ENCODE results near the gene PCDHA1. TPM values are rescaled to one million over a fixed set of nuclear protein-coding genes. Genes with fewer than 3 reads are reported as not detected.

The PCDHA1 gene
- total RNA-seq, 1 experiment from 2014 or later: not detected

DNA sequence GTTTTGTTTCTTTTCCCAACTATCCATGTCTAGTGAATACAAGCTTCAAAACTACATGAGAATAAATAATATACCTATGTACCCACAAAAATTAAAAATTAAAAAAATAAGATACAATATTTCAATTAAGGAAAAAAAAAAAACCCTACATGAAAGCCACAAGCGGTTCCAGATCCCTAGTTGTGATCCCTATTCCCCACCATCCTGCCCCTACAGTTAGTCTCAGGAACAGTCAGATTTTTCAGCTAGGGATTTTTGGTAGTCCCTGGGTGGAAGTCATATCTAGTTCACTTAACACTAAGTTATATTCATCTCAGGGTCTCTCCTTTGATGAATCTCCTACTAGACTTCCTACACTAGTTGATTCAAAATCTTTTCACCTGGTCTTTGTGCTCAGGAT, 246.7 kb downstream of the PCDHA1 start:
- ChIA-PET CTCF (interaction anchor here (0.6 kb wide), 1 partner anchor 177 kb away, joined by 3 read pairs; the partner anchor contains the start of gene PCDHA10), POLR2A (no interaction called here)
- intact Hi-C loops (cut with micrococcal nuclease; ENCODE audit: unreplicated experiment): no loop called here
- TF ChIP-seq CTCF (IDR thresholded peaks at IDR 0.05; ENCODE audit: insufficient read depth in 1 of 2, low read depth in 1 of 2, low read length in 1 of 2, severe bottlenecking in 1 of 2, unreplicated experiment in 1 of 2): no peak
- no peaks in the 10 kb centered on the region for H3K9me3 Mint-ChIP-seq (ENCODE audit: unreplicated experiment)
- Histone ChIP-seq H3K4me1 (no peaks in the 10 kb centered on the region), H3K36me3 (ENCODE audit: control insufficient read depth, insufficient read depth, low read length) (no peaks in the 10 kb centered on the region), H3K9me3 (no peaks in the 10 kb centered on the region), H3K4me3 (ENCODE audit: low read depth, low read length) (no peak overlapping the region), H3K27me3 (replicated peaks; ENCODE audit: control insufficient read depth, insufficient read depth, low read length) (no peaks in the 10 kb centered on the region)
- no peak overlapping the region for H3K27ac Mint-ChIP-seq (ENCODE audit: unreplicated experiment)
- H3K36me3 Mint-ChIP-seq (ENCODE audit: insufficient read depth, unreplicated experiment): no peaks in the 10 kb centered on the region
- no peak for DNase-seq
- H3K4me1 Mint-ChIP-seq (ENCODE audit: low read depth, unreplicated experiment): no peaks in the 10 kb centered on the region
- H3K4me3 Mint-ChIP-seq (ENCODE audit: unreplicated experiment): no peak overlapping the region
- no TSS peak for BruUV-seq (replicated peaks)
- no peaks in the 10 kb centered on the region for H3K27me3 Mint-ChIP-seq (ENCODE audit: insufficient read depth, unreplicated experiment)

DNA sequence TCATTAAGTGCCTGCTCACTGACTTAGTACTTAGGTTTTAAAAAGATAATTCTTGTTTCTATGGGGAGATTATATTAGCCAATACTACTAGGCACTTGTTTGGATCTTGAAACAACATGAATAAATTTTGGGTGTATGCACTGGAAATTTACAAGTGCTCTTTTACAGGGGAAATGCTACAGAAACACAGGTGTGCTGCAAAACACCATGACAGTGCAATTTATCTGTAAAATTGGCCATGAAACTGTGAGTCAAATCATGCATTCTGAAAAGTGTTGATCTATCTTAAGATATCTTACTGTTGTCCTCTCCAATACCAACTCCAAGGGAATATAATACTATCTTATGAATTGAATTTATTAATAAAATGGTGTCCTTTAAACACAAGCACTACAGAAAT, 253.1 kb downstream of the PCDHA1 start:
- Mint-ChIP-seq H3K27ac (ENCODE audit: unreplicated experiment) (no peak overlapping the region), H3K4me3 (ENCODE audit: unreplicated experiment) (no peak overlapping the region), H3K36me3 (ENCODE audit: insufficient read depth, unreplicated experiment) (no peaks in the 10 kb centered on the region), H3K27me3 (ENCODE audit: insufficient read depth, unreplicated experiment) (no peaks in the 10 kb centered on the region), H3K4me1 (ENCODE audit: low read depth, unreplicated experiment) (no peaks in the 10 kb centered on the region), H3K9me3 (ENCODE audit: unreplicated experiment) (no peaks in the 10 kb centered on the region)
- Histone ChIP-seq H3K27me3 (replicated peaks; ENCODE audit: control insufficient read depth, insufficient read depth, low read length) (no peaks in the 10 kb centered on the region), H3K9me3 (peaks cover 5% of the 10 kb centered on the region; the same call in 1 of the 2 replicates), H3K4me1 (no peaks in the 10 kb centered on the region), H3K4me3 (ENCODE audit: low read depth, low read length) (no peak overlapping the region), H3K36me3 (ENCODE audit: control insufficient read depth, insufficient read depth, low read length) (no peaks in the 10 kb centered on the region)
- ChIA-PET POLR2A (no interaction called here), CTCF (no interaction called here)
- no TSS peak for BruUV-seq (replicated peaks)
- DNase-seq: no peak
- TF ChIP-seq CTCF (IDR thresholded peaks at IDR 0.05; ENCODE audit: insufficient read depth in 1 of 2, low read depth in 1 of 2, low read length in 1 of 2, severe bottlenecking in 1 of 2, unreplicated experiment in 1 of 2): no peak
- intact Hi-C loops (cut with micrococcal nuclease; ENCODE audit: unreplicated experiment): no loop called here

DNA sequence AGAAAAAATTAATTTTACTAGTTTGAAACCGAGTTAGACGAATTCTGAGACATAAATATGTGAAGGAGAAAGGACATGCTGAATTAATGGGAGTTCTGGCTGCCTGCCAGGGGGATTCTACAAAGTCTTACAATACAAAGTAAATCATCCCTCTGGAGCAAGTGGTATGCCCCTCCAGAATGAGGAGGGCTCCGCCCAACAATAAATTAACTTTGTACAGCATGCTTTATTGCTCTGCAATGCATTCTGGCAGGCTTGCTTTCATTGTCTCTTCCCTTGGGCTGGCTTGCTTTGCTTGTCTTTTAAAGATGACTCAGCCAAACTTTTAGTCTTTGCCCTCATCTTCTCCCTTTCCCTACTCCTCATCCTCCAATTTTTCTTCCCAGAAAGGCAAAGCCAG, 253.6 kb downstream of the PCDHA1 start:
- DNase-seq: no peak

More for the DNA sequence above, 253.6 kb downstream of the PCDHA1 start:
- ChIA-PET CTCF (no interaction called here), POLR2A (no interaction called here)
- Mint-ChIP-seq H3K27me3 (ENCODE audit: insufficient read depth, unreplicated experiment) (no peaks in the 10 kb centered on the region), H3K27ac (ENCODE audit: unreplicated experiment) (no peak overlapping the region), H3K9me3 (ENCODE audit: unreplicated experiment) (no peaks in the 10 kb centered on the region), H3K4me3 (ENCODE audit: unreplicated experiment) (no peak overlapping the region), H3K4me1 (ENCODE audit: low read depth, unreplicated experiment) (no peaks in the 10 kb centered on the region), H3K36me3 (ENCODE audit: insufficient read depth, unreplicated experiment) (no peaks in the 10 kb centered on the region)
- BruUV-seq (replicated peaks): no TSS peak
- Histone ChIP-seq H3K4me3 (ENCODE audit: low read depth, low read length) (no peak overlapping the region), H3K9me3 (peaks cover 5% of the 10 kb centered on the region; the same call in 1 of the 2 replicates), H3K4me1 (no peaks in the 10 kb centered on the region), H3K36me3 (ENCODE audit: control insufficient read depth, insufficient read depth, low read length) (no peaks in the 10 kb centered on the region), H3K27me3 (replicated peaks; ENCODE audit: control insufficient read depth, insufficient read depth, low read length) (no peaks in the 10 kb centered on the region)
- TF ChIP-seq CTCF (IDR thresholded peaks at IDR 0.05; ENCODE audit: insufficient read depth in 1 of 2, low read depth in 1 of 2, low read length in 1 of 2, severe bottlenecking in 1 of 2, unreplicated experiment in 1 of 2): no peak
- intact Hi-C loops (cut with micrococcal nuclease; ENCODE audit: unreplicated experiment): no loop called here

Data from Caco-2 (cell line).